IMR-90 (cell line): Measurements from ENCODE around the gene PLA2G12B. TPM values are rescaled to one million over a fixed set of nuclear protein-coding genes. Genes with fewer than 3 reads are reported as not detected.

Source experiments
- ATAC-seq: fragments of 200-7000 bp; cut with Tn5 transposase; 2 replicates; pipeline ENCODE4 v1.9.1; 2020; ENCODE audit warnings: low read depth, mild to moderate bottlenecking, moderate library complexity
- BruUV-seq: library from RNA; stranded (reverse); fragments of 400-500 nt; replicated peaks from 2 replicates; lab custom pipeline; 2021; lab: Mats Ljungman, UMichigan
- CTCF ChIA-PET: fragments of 300-600 bp; formaldehyde crosslinking; extraction: SDS; loops from one replicate; lab custom pipeline; 2021; ENCODE audit warnings: antibody characterized with exemption; lab: Yijun Ruan, JAX
- POLR2A ChIA-PET: fragments of 300-600 bp; sonication (Branson Sonifier 250); formaldehyde crosslinking; loops from one replicate; lab custom pipeline; 2022; ENCODE audit warnings: antibody characterized with exemption; ENCODE audit not compliant: unreplicated experiment; lab: Charles Lee
- DNase-seq: peaks from one replicate; pipeline ENCODE4 v3.0.0; 2013
- H2AFZ ChIP-seq: replicated peaks from 2 replicates; pipeline ENCODE3; 2013; ENCODE audit warnings: low read length, mild to moderate bottlenecking; ENCODE audit not compliant: poor library complexity
- H2AK5ac ChIP-seq: 2 replicates; pipeline ENCODE4 v1.6.1; 2013; ENCODE audit warnings: low read depth, low read length, inconsistent platforms
- H2AK9ac ChIP-seq: replicated peaks from 2 replicates; pipeline ENCODE3; 2013; ENCODE audit warnings: mild to moderate bottlenecking, low read depth, low read length, moderate library complexity; ENCODE audit not compliant: poor library complexity
- H2BK120ac ChIP-seq: 2 replicates; pipeline ENCODE4 v1.6.1; 2013; ENCODE audit warnings: low read depth, low read length, inconsistent platforms
- H2BK15ac ChIP-seq: 3 replicates; pipeline ENCODE4 v1.6.1; 2013; ENCODE audit warnings: low read depth, low read length, inconsistent platforms
- H2BK20ac ChIP-seq: 2 replicates; pipeline ENCODE4 v1.6.1; 2013; ENCODE audit warnings: low read depth, mild to moderate bottlenecking, inconsistent platforms, low read length, moderate library complexity
- H2BK5ac ChIP-seq: 2 replicates; pipeline ENCODE4 v1.6.1; 2013; ENCODE audit warnings: mild to moderate bottlenecking, low read depth, low read length, inconsistent platforms; ENCODE audit not compliant: poor library complexity, severe bottlenecking
- H3K14ac ChIP-seq: replicated peaks from 2 replicates; pipeline ENCODE4 v1.6.1; 2013; ENCODE audit warnings: low read depth, low read length, inconsistent platforms
- H3K18ac ChIP-seq: 2 replicates; pipeline ENCODE4 v1.6.1; 2013; ENCODE audit warnings: low read depth, low read length, control low read depth
- H3K23ac ChIP-seq: 2 replicates; pipeline ENCODE4 v1.6.1; 2013; ENCODE audit warnings: low read depth, low read length, inconsistent platforms
- H3K27ac ChIP-seq: 2 replicates; pipeline ENCODE4 v1.5.1; 2013; ENCODE audit warnings: mild to moderate bottlenecking, control low read depth, low read length; ENCODE audit not compliant: insufficient read depth
- H3K27me3 ChIP-seq: 2 replicates; pipeline ENCODE4 v1.6.1; 2013; ENCODE audit warnings: low read length; ENCODE audit not compliant: control insufficient read depth, insufficient read depth
- H3K36me3 ChIP-seq: 2 replicates; pipeline ENCODE4 v1.6.1; 2013; ENCODE audit warnings: low read length, mixed read lengths; ENCODE audit not compliant: control insufficient read depth, insufficient read depth
- H3K4ac ChIP-seq: 2 replicates; pipeline ENCODE4 v1.6.1; 2013; ENCODE audit warnings: low read depth, low read length, inconsistent platforms
- H3K4me1 ChIP-seq: 2 replicates; pipeline ENCODE4 v1.6.1; 2013; ENCODE audit warnings: low read length, mixed read lengths; ENCODE audit not compliant: control insufficient read depth, insufficient read depth
- H3K4me2 ChIP-seq: 2 replicates; pipeline ENCODE4 v1.6.1; 2013; ENCODE audit warnings: low read depth, mild to moderate bottlenecking, control low read depth, low read length, moderate library complexity
- H3K4me3 ChIP-seq: 2 replicates; pipeline ENCODE4 v1.5.1; 2013; ENCODE audit warnings: low read depth, mild to moderate bottlenecking, control low read depth, low read length, moderate library complexity; ENCODE audit not compliant: insufficient read depth
- H3K56ac ChIP-seq: 2 replicates; pipeline ENCODE4 v1.6.1; 2013; ENCODE audit warnings: low read length, inconsistent platforms; ENCODE audit not compliant: insufficient read depth; ENCODE audit errors: extremely low read depth
- H3K79me1 ChIP-seq, 2 experiments: 2 replicates each; pipeline ENCODE4 v1.6.1; 2013; ENCODE audit warnings: low read length in 2 of 2, inconsistent platforms in 1 of 2, low read depth in 1 of 2
- H3K9ac ChIP-seq: 2 replicates; pipeline ENCODE4 v1.6.1; 2013; ENCODE audit warnings: low read depth, low read length, control low read depth
- H3K9me1 ChIP-seq: 2 replicates; pipeline ENCODE4 v1.6.1; 2013; ENCODE audit warnings: low read length, inconsistent platforms; ENCODE audit not compliant: insufficient read depth
- H3K9me3 ChIP-seq: 2 replicates; pipeline ENCODE4 v1.6.1; 2013; ENCODE audit warnings: low read length; ENCODE audit not compliant: control insufficient read depth, insufficient read depth
- H4K20me1 ChIP-seq: 2 replicates; pipeline ENCODE4 v1.6.1; 2013; ENCODE audit warnings: low read length, inconsistent platforms; ENCODE audit not compliant: insufficient read depth
- H4K5ac ChIP-seq: 2 replicates; pipeline ENCODE4 v1.6.1; 2013; ENCODE audit warnings: mild to moderate bottlenecking, low read depth, low read length, control low read depth
- H4K8ac ChIP-seq, 2 experiments: 2 replicates each; pipeline ENCODE4 v1.6.1; 2013; ENCODE audit warnings: low read depth in 2 of 2, low read length in 2 of 2, control low read depth in 1 of 2, inconsistent platforms in 1 of 2
- H4K91ac ChIP-seq: 2 replicates; pipeline ENCODE4 v1.6.1; 2013; ENCODE audit warnings: low read depth, low read length, inconsistent platforms; ENCODE audit not compliant: insufficient read depth
- BHLHE40 ChIP-seq: fragments of 150-350 bp; IDR thresholded peaks from 2 replicates; pipeline ENCODE4 v1.6.1; 2016; ENCODE audit warnings: mild to moderate bottlenecking, low read depth, low read length
- CEBPB ChIP-seq: IDR thresholded peaks from 2 replicates; pipeline ENCODE4 v1.6.1; 2012; ENCODE audit warnings: low read depth, low read length, improper control_type of control experiment
- CHD1 ChIP-seq: IDR thresholded peaks from 2 replicates; pipeline ENCODE4 v1.6.1; 2012; ENCODE audit warnings: low read depth, low read length, improper control_type of control experiment
- FOS ChIP-seq: fragments of 150-350 bp; IDR thresholded peaks from 2 replicates; pipeline ENCODE4 v1.6.1; 2016; ENCODE audit warnings: low read depth, low read length
- MAFK ChIP-seq: IDR thresholded peaks from 2 replicates; pipeline ENCODE4 v1.6.1; 2012; ENCODE audit warnings: low read depth, low read length, improper control_type of control experiment
- MAZ ChIP-seq: IDR thresholded peaks from 2 replicates; pipeline ENCODE4 v1.6.1; 2012; ENCODE audit warnings: low read depth, mild to moderate bottlenecking, low read length, improper control_type of control experiment, moderate library complexity, borderline replicate concordance
- MXI1 ChIP-seq: IDR thresholded peaks from 2 replicates; pipeline ENCODE4 v1.6.1; 2012; ENCODE audit warnings: low read depth, mild to moderate bottlenecking, low read length, moderate library complexity, borderline replicate concordance
- NFE2L2 ChIP-seq: fragments of 150-350 bp; IDR thresholded peaks from 2 replicates; pipeline ENCODE4 v1.6.1; 2016; ENCODE audit warnings: low read depth, mild to moderate bottlenecking, low read length
- POLR2A ChIP-seq: IDR thresholded peaks from 2 replicates; pipeline ENCODE4 v1.6.1; 2012; ENCODE audit warnings: mild to moderate bottlenecking, low read depth, low read length
- RAD21 ChIP-seq: IDR thresholded peaks from 2 replicates; pipeline ENCODE4 v1.6.1; 2012; ENCODE audit warnings: low read length, improper control_type of control experiment
- RFX5 ChIP-seq: IDR thresholded peaks from 2 replicates; pipeline ENCODE4 v1.8.0; 2012; ENCODE audit warnings: low read depth, mild to moderate bottlenecking, low read length, moderate library complexity
- SMC3 ChIP-seq: fragments of 150-350 bp; IDR thresholded peaks from 2 replicates; pipeline ENCODE4 v1.6.1; 2016; ENCODE audit warnings: low read depth, mild to moderate bottlenecking, antibody characterized with exemption, low read length, moderate library complexity
- WGBS, 2 experiments: methylation state at CpG; one replicate each; pipeline versions ENCODE4 v1.1.5 to v1.1.7; 2013; ENCODE audit warnings: missing lambda C conversion rate in 2 of 2; ENCODE audit not compliant: insufficient read length in 1 of 2; ENCODE audit errors: extremely low coverage in 2 of 2; 5-methylcytosine and 5-hydroxymethylcytosine counted together
- dilution Hi-C: fragments of 300-500 bp; cut with HindIII; formaldehyde crosslinking; loops from one replicate; pipeline ENCODE4 v1.14.3; 2018; ENCODE audit warnings: low sequenced_read_pairs; ENCODE audit not compliant: unreplicated experiment
- in situ Hi-C: fragments of 300-500 bp; cut with MboI; formaldehyde crosslinking; loops from 3 replicates; pipeline ENCODE4 v1.14.3; 2019; ENCODE audit warnings: low sequenced_read_pairs, inconsistent platforms, mixed read lengths
- intact Hi-C: fragments of 100-400 bp; cut with micrococcal nuclease; formaldehyde crosslinking; loops from 2 replicates; pipeline ENCODE4 v1.10.0; 2022
- polyA plus RNA-seq, 3 experiments: library from polyadenylated mRNA; depleted of rRNA; stranded (reverse); fragments of >200 nt; gene quantifications; 2 replicates each; pipeline ENCODE4 v1.2.3, GENCODE V29; 2012; ENCODE audit warnings: low replicate concordance in 1 of 3
- total RNA-seq: library from RNA; depleted of rRNA; stranded (reverse); fragments of >200 nt; gene quantifications from 2 replicates; pipeline ENCODE4 v1.2.3, GENCODE V29; 2012
- TF ChIP-seq, protein P1 (sequence below): fragments of 150-350 bp; IDR thresholded peaks from 2 replicates; pipeline ENCODE4 v1.6.1; 2016; ENCODE audit warnings: low read depth, mild to moderate bottlenecking, low read length, moderate library complexity, borderline replicate concordance
- TF ChIP-seq, protein P2 (sequence below): conservative IDR thresholded peaks from 2 replicates; pipeline ENCODE4 v1.5.1; 2012; ENCODE audit warnings: mild to moderate bottlenecking, low read depth, low read length, improper control_type of control experiment
- TF ChIP-seq, protein P3 (sequence below): fragments of 150-350 bp; IDR thresholded peaks from 2 replicates; pipeline ENCODE4 v1.6.1; 2017; ENCODE audit warnings: mild to moderate bottlenecking, antibody characterized with exemption, low read length, low read depth

Gene PLA2G12B
- total and polyA plus RNA-seq, 2 of the 4 experiments (the other 2 are of a cell fraction): not detected

DNA sequence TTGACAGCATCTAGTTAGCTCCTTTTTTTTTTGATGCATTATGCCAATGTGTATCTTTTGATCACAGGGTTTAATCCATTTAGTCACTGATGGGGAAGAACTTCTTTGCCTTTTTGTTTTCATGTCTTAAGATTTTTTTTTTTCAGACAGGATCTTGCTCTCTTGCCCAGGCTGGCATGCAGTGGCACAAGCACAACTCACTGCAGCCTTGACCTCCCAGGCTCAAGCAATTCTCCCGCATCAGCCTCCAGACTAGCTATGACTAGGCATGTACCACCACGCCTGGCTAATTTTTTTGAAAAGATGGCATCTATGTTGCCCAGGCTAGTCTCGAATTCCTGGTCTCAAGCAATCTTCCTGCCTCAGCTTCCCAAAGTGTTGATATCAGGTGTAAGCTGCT is 46.4 kb upstream of the PLA2G12B start:
- Histone ChIP-seq H3K27ac (no peak overlapping the region), H3K9me3 (no peaks in the 10 kb centered on the region), H2BK5ac (no peak overlapping the region), H3K36me3 (peaks cover 11% of the 10 kb centered on the region), H2BK15ac (no peak overlapping the region), H2AK9ac (no peak overlapping the region), H4K91ac (no peak overlapping the region), H4K8ac (no peak overlapping the region), H3K79me1 (no peaks in the 10 kb centered on the region), H3K4me1 (peaks cover 3% of the 10 kb centered on the region), H3K14ac (no peak overlapping the region), H2AK5ac (no peak overlapping the region), H3K23ac (no peak overlapping the region), H4K20me1 (no peaks in the 10 kb centered on the region; the same call in 1 of the 2 replicates), H2BK20ac (no peak overlapping the region), H3K9me1 (peaks cover 2% of the 10 kb centered on the region; the same call in 1 of the 2 replicates), H2AFZ (no peak overlapping the region), H3K27me3 (no peaks in the 10 kb centered on the region), H3K4me3 (no peak overlapping the region), H3K18ac (no peak overlapping the region), H2BK120ac (no peak overlapping the region), H3K4me2 (no peak overlapping the region), H3K56ac (no peak overlapping the region), H3K4ac (no peak overlapping the region), H4K5ac (no peak overlapping the region), H3K9ac (no peak overlapping the region)
- TF ChIP-seq, protein P1, sequence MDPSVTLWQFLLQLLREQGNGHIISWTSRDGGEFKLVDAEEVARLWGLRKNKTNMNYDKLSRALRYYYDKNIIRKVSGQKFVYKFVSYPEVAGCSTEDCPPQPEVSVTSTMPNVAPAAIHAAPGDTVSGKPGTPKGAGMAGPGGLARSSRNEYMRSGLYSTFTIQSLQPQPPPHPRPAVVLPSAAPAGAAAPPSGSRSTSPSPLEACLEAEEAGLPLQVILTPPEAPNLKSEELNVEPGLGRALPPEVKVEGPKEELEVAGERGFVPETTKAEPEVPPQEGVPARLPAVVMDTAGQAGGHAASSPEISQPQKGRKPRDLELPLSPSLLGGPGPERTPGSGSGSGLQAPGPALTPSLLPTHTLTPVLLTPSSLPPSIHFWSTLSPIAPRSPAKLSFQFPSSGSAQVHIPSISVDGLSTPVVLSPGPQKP: no peak
- TF ChIP-seq RAD21 (no peak), CHD1 (no peak), RFX5 (no peak), FOS (no peak), NFE2L2 (no peak), MXI1 (no peak), MAFK (no peak), CEBPB (no peak), MAZ (no peak), SMC3 (no peak), POLR2A (no peak), BHLHE40 (no peak)
- TF ChIP-seq, protein P2, sequence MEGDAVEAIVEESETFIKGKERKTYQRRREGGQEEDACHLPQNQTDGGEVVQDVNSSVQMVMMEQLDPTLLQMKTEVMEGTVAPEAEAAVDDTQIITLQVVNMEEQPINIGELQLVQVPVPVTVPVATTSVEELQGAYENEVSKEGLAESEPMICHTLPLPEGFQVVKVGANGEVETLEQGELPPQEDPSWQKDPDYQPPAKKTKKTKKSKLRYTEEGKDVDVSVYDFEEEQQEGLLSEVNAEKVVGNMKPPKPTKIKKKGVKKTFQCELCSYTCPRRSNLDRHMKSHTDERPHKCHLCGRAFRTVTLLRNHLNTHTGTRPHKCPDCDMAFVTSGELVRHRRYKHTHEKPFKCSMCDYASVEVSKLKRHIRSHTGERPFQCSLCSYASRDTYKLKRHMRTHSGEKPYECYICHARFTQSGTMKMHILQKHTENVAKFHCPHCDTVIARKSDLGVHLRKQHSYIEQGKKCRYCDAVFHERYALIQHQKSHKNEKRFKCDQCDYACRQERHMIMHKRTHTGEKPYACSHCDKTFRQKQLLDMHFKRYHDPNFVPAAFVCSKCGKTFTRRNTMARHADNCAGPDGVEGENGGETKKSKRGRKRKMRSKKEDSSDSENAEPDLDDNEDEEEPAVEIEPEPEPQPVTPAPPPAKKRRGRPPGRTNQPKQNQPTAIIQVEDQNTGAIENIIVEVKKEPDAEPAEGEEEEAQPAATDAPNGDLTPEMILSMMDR: no peak
- TF ChIP-seq, protein P3, sequence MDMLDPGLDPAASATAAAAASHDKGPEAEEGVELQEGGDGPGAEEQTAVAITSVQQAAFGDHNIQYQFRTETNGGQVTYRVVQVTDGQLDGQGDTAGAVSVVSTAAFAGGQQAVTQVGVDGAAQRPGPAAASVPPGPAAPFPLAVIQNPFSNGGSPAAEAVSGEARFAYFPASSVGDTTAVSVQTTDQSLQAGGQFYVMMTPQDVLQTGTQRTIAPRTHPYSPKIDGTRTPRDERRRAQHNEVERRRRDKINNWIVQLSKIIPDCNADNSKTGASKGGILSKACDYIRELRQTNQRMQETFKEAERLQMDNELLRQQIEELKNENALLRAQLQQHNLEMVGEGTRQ: no peak
- POLR2A ChIA-PET: no interaction called here
- BruUV-seq: no TSS peak
- whole genome bisulfite sequencing, 2 experiments: 100% methylated on average over 1 of the region's 3 CpGs; no CpG with 5 or more reads in 1 of the 2 experiments
- CTCF ChIA-PET: no interaction called here
- ATAC-seq: no peak
- in situ Hi-C loops (no loop called here), intact Hi-C loops (loop anchor here (10.0 kb wide), 1 partner anchor 144 kb away; no protein-coding TSS in a partner anchor), dilution Hi-C loops (no loop called here)
- DNase-seq: no peak
